ENCODE data around the gene LYRM9. TPM values are rescaled to one million over a fixed set of nuclear protein-coding genes. Genes with fewer than 3 reads are reported as not detected.

The LYRM9 gene
- total RNA-seq, 4 donors from 2014 or later, result 5.0 to 21.6 (median 16.7) TPM

GRCh38 chr17:27907976-27908558, 14.9 kb upstream of the LYRM9 start:
- H3K27ac ChIP-seq (replicated peaks in 1 of 4), result no peak overlapping the region
- intact Hi-C loops (cut with DNase I), result no loop called here
- no peak for DNase-seq (ENCODE audit: extremely low spot score)
- H3K27me3 ChIP-seq, result peaks cover 0 to 15% (median 0%) of the 10 kb centered on the region in 4 donors
- H3K36me3 ChIP-seq, result no peaks in the 10 kb centered on the region
- peaks cover 0 to 3% (median 0%) of the 10 kb centered on the region in 4 donors for H3K9me3 ChIP-seq
- no peak for TF ChIP-seq CTCF (IDR thresholded peaks at IDR 0.05)
- TF ChIP-seq EP300 (IDR thresholded peaks at IDR 0.05), result no peak
- no peak for TF ChIP-seq POLR2AphosphoS5 (IDR thresholded peaks at IDR 0.05)
- TF ChIP-seq POLR2A (IDR thresholded peaks at IDR 0.05; ENCODE audit: low read depth), result no peak
- no peak overlapping the region for H3K4me3 ChIP-seq
- H3K4me1 ChIP-seq, result no peaks in the 10 kb centered on the region
- WGBS, result 84% methylated on average over 4 of the region's 4 CpGs

- peaks cover 0 to 22% (median 0%) of the 10 kb centered on the region in 4 donors for H3K27me3 ChIP-seq
- no peak for TF ChIP-seq CTCF (IDR thresholded peaks at IDR 0.05)
- no peak for TF ChIP-seq POLR2A (IDR thresholded peaks at IDR 0.05; ENCODE audit: low read depth)
- TF ChIP-seq POLR2AphosphoS5 (IDR thresholded peaks at IDR 0.05), result no peak
- no peak for TF ChIP-seq EP300 (IDR thresholded peaks at IDR 0.05)
- H3K27ac ChIP-seq (replicated peaks in 1 of 4), result no peak overlapping the region
- H3K9me3 ChIP-seq, result peaks cover 0 to 3% (median 0%) of the 10 kb centered on the region in 4 donors
- intact Hi-C loops (cut with DNase I), result no loop called here
- H3K4me1 ChIP-seq, result no peaks in the 10 kb centered on the region
- H3K4me3 ChIP-seq, result no peak overlapping the region
- 36% methylated on average over 2 of the region's 3 CpGs for WGBS
- no peak for DNase-seq (ENCODE audit: extremely low spot score)
- no peaks in the 10 kb centered on the region for H3K36me3 ChIP-seq
These were observed 13.5 kb upstream of the LYRM9 start for GRCh38 chr17:27906623-27907022.

- no peak for DNase-seq (ENCODE audit: extremely low spot score)
- no peak overlapping the region for H3K27ac ChIP-seq (replicated peaks in 1 of 4)
These were observed 13.0 kb upstream of the LYRM9 start for GRCh38 chr17:27906226-27906580.

GRCh38 chr17:27905447-27906225, 12.5 kb upstream of the LYRM9 start:
- intact Hi-C loops (cut with DNase I), result no loop called here
- no peak for TF ChIP-seq POLR2A (IDR thresholded peaks at IDR 0.05; ENCODE audit: low read depth)
- no peak for TF ChIP-seq POLR2AphosphoS5 (IDR thresholded peaks at IDR 0.05)
- TF ChIP-seq CTCF (IDR thresholded peaks at IDR 0.05), result no peak
- H3K36me3 ChIP-seq, result no peaks in the 10 kb centered on the region
- WGBS, result 76% methylated on average over 8 of the region's 9 CpGs
- no peak overlapping the region for H3K4me3 ChIP-seq
- peaks cover 0 to 3% (median 0%) of the 10 kb centered on the region in 4 donors for H3K9me3 ChIP-seq
- peaks cover 0 to 22% (median 0%) of the 10 kb centered on the region in 4 donors for H3K27me3 ChIP-seq
- no peaks in the 10 kb centered on the region for H3K4me1 ChIP-seq
- DNase-seq (ENCODE audit: extremely low spot score), result no peak
- H3K27ac ChIP-seq (replicated peaks in 1 of 4), result no peak overlapping the region

More at GRCh38 chr17:27906226-27906580, 13.0 kb upstream of the LYRM9 start:
- no peak overlapping the region for H3K4me3 ChIP-seq
- intact Hi-C loops (cut with DNase I), result no loop called here
- no peaks in the 10 kb centered on the region for H3K4me1 ChIP-seq
- TF ChIP-seq EP300 (IDR thresholded peaks at IDR 0.05) (no peak), POLR2A (IDR thresholded peaks at IDR 0.05; ENCODE audit: low read depth) (no peak), POLR2AphosphoS5 (IDR thresholded peaks at IDR 0.05) (no peak), CTCF (IDR thresholded peaks at IDR 0.05) (no peak)
- no peaks in the 10 kb centered on the region for H3K36me3 ChIP-seq
- peaks cover 0 to 3% (median 0%) of the 10 kb centered on the region in 4 donors for H3K9me3 ChIP-seq
- peaks cover 0 to 22% (median 0%) of the 10 kb centered on the region in 4 donors for H3K27me3 ChIP-seq
